HG03064 (cell line): ENCODE data around the gene TPGS2.
"Not testable (repeated sequence)": the region's sequence is repeated elsewhere in the genome, so short reads cannot be mapped to it uniquely, and the experiment has no call there.

Source experiments
- ATAC-seq: cut with Tn5 transposase; IDR thresholded peaks from one replicate; pipeline ENCODE4 v1.9.1; 2021; ENCODE audit warnings: low read depth; ENCODE audit not compliant: unreplicated experiment

Gene TPGS2

DNA sequence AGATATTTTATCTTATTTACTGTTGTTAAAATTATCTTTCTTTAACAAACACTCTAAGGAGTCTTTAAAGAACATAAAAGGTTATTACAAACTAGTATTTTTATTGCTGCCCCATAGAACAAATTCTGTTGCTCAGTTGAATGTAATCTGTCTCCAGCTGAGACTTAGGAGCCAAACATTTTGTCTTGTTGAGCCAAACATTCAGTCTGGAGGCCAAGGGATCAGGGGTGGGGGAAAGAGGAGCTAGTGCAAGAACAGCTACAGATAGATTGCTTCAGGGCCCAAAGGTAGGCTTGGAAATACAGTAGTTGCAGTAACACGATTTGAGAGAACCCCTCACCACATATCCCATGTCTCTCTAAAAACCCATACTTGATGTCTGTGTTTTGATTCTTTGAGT, 51.2 kb downstream of the TPGS2 start:
- ATAC-seq, result no peak

DNA sequence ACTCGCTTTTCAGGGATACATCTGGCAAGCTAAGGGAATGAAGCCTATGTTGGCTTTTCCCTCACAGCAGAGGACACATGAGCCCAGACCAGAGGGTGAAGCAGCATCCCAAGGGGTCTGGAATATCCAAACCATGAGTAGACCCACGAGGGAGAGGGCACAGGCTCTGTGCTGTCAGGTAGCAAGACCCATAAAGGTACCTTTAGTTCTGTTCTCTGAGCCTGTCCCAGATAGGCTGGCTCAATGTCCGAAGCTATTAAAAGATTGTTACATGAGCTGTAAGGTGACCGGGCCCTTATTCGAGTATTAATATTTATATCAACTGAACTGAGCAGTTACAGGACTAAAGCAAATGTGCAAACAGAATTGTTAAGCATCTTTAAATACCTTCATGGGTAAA, 52.2 kb downstream of the TPGS2 start:
- ATAC-seq, result no peak

DNA sequence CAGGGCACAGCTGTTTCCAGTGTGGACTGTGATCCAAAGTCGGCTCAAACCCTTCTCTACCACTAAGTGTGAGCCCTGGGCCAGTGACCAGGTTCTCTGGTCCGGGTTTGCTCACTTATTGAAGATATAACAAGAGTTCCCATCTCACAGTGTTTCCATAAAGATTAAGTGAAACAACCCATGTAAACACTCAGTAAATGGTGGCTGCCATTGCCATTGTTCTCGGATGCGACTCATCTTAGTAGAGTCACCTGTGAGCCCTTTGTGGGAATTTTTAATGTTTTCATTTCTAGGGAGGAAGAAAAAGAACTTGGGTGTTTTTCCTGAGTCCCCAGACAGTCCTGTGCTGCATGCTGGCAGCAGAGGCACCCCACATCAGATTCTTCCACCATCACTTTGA, 53.4 kb downstream of the TPGS2 start:
- ATAC-seq, result no peak

DNA sequence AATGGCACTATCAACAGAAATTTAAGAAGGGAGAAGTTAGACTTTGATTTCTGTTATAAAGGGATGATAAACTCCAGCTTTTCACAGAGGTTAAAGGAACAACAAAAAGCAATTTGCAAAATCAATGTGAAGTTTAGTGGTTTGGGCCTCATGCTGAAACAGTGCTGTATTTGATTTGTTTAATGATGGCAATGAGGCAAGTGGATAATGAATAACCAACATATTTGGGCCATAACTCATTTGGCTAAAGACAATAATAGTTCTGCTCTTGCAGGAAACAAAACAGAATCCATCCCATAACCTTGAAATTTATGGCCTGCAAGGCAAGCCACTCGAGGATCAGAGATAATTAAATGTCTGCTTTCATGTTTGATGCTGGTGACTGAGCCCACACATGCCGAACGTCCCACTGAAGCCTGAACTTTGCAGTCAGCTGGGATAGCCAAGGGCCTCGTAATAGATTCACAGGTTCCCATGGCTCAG, 56.5 kb downstream of the TPGS2 start:
- no peak for ATAC-seq

DNA sequence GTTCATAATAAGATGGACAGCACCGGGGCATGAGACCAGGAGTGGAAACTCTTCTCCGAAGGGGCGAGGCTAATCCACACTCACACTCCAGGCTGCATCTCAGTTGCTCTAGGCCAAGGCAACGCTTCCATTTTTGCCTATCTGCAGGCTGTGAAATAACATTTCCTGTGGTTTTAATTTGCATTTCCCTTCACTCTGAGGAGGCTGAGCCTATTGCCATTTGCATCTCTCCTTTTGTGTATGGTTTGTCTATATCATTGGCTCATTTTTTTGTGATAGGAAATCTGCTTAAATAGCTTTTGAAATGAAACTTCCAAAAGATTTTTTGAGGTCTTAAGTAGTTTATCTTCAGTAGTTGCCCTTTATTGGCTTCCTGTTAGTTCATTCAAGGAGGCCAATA, 57.6 kb downstream of the TPGS2 start:
- ATAC-seq, result no peak

DNA sequence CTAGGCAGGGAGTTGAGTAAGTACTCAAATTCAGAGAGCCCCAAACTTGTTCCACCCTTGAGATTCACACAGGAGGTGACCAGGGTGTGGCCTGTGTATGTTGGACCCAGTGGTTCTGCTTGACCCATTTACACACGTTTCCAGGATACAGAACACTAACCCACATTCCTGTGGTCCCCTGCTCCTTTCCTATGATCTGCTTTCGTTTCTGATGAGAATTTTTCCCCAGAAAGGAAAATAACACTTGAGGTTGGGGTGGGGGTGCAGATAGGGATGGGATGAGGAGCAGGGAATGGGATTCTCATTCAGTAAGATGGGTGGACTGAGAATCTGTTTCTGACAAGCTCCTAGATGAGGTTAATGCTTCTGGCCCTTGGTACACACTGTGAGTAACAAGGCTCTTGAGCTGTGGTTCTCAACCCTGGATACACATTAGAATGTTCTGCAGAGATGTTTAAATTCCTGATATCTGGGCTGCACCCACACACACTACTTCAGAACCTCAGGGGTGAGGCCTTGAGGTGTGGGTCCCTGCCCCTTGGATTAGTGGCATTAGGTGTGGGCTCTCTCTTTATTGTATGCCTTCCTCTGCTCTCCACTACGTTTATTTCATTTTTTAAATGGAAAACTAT, 58.4 kb downstream of the TPGS2 start:
- ATAC-seq, result no peak

DNA sequence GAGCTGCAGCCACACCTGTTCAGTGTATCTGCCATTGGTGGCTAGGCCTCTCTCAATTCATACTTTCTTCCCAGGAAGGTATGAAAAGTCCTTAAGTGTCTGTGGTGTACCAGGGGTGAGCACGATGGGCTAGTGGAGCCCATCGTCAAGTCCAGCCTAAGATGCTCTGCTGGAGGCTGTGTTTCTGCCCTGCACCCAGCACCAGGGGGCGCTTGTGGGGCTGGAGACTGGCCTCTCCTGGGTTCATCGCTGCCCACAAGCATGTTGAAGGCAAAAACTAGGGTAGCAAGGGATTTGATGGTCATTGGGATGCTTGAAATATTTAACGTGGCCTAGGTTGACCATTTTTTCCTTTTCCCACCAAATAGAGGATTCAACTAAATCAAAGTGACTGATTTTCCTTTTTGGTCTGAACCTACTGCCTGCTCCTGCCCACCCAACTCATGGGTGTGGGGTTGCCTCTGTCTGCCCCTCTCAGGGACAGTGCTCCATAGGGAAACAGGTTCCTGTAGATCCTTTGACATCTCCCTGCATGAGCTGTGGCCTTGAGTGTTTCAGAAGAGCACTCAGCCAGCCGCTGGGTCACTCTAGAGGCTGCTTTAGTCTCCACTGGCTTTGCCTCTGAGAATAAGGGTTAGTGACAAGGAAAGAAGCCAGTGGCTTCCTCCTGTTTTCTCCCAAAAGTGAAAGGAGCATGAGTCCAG, 59.0 kb downstream of the TPGS2 start:
- ATAC-seq, result no peak

DNA sequence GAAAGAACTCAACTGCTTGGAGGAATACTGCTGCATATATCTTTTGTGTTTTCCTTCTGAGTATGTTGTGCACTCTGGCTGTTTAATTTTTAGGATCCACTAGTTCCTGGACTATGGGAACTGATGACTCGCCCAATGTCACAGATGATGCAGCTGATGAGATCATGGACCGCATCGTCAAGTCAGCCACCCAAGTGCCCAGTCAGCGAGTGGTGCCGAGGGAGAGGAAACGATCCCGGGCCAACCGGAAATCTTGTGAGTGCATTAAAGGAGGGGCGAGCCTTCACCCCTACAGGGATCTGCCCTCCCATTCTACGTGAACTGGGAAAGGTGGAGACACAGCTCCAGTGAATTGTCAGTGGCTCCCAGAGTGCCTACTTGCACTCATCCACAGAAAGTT, 59.6 kb downstream of the TPGS2 start:
- no peak for ATAC-seq

DNA sequence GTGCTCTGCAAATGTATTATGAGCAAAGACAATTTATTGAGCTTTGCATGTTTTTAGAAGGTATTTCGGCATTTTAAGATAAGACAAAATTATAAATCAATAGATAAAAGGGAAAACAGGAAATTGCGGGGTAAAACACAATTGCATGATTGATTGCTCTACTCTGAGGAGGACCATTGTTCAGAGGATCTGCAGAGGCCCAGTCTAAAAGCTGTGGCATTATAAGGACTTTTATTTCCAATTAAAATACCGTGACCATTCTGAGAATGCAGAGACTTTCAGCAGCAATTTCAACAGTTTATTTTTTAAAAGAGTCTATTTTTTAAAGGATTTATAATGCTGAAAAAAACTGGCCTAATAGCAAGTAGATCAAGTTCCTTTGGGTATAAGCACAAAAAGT, 62.0 kb downstream of the TPGS2 start:
- ATAC-seq, result no peak

DNA sequence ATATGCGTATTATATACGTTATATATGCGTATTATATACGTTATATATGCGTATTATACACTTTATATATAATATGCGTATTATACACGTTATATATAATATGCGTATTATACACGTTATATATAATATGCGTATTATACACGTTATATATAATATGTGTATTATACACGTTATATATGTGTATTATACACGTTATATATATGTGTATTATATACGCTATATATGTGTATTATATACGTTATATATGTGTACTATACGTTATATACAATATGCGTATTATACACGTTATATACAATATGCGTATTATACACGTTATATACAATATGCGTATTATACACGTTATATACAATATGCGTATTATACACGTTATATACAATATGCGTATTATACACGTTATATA, 65.8 kb downstream of the TPGS2 start:
- ATAC-seq, result not testable (repeated sequence)

DNA sequence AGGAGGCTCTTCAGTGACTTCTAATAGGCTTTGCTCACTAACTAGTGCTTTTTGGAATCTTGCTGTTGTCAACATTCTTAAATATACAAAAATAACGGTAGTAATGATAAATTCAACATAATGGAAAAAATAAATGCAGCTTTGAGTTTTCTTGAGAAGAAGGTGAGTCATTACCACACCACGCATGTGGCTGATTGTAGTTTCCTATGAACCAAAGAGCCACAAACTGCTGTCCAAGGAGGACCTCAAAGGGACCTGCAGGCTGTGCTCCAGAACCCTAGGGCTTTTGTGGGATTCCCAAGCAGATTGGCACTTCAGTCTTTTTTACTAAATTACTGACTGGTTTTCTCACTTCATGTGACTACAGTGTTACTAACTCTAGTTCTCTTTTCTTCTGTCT, 66.7 kb downstream of the TPGS2 start:
- no peak for ATAC-seq

DNA sequence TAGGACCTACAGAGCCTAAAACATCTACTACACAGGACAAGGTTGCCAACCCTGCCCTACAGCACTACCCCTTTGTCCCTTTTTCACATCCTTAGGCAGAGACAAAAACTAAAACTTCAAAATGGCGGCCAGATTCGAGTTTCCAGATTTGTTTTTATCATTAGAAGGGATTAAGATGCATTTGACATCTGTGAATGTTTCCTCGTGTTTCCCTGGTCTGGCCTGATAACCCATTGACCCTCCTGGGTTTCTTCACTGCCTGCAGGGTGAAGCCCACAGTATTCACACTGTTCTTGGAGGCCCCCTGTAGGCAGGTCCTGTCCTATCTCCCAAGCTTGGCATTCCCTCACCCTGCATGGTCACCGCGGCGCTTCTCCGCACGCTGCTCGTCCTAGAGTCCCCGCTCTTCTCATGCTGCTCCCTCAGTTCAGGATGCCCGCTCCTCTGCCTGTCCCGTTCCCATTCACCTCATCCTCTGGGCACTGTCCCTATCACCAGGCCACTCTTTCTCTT, 67.6 kb downstream of the TPGS2 start:
- no peak for ATAC-seq

DNA sequence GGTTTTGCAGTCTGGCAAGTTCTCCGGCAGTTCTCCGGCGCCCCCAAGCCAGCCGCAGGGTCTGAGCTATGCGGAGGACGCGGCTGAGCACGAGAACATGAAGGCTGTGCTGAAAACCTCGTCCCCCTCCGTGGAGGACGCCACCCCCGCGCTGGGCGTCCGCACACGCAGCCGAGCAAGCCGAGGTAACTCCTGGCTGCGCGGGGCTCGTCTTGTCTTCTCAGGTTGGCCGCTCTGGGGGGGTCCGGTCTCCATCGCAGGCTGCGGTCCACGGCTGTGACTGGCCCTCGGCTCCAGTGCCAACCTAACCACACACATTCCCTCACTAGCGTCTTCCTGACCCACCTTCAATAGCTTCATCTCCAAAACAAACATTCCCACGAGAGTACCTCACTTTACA, 68.2 kb downstream of the TPGS2 start:
- no peak for ATAC-seq

DNA sequence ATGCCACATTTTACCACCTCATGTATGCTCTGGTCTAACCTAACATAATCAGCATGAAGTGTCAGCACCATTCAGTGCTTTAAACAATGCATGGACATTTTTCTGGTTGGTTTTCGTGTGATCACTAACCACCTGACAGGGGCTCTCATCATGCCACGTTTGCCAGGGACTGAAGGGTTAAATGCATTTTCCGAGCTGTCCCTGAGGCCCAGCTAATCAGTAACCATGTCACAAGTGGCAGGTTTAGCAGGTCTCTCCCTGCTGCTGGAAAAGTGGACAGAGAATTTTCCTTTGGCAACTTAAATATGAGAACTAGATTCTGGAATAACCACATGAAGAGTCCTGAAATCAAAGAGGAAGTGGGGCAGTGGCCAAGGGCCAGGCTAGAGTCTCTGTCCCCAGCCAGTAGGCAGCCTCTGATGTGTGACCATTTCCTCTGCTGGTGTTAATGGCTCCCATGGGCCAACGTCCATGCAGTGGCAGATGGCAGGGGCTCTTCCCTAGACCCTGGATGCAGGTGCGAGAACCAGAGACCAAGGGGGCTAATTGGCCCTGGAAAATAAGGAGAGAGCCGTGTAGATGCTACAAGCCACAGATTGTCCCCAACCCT, 69.5 kb downstream of the TPGS2 start:
- ATAC-seq, result no peak

DNA sequence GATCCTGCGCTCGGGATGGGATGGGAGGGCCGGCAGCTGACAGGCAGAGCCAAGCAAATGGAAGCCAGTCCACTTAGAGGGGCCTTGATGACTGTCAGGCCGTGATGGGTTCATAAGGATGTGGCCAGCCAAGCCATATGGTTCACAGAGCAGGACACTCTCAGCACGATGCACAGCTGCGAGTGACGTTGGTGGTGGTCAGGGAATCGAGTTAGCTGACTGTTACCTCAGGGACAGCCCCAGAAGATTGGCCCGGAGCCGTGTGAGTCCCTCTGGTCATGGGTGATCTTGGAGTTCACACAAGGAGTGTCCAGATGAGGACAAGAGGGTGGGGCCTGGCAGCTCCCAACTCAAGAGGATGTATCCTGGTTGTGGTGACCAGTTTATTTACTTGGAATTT, 70.2 kb downstream of the TPGS2 start:
- ATAC-seq, result no peak

DNA sequence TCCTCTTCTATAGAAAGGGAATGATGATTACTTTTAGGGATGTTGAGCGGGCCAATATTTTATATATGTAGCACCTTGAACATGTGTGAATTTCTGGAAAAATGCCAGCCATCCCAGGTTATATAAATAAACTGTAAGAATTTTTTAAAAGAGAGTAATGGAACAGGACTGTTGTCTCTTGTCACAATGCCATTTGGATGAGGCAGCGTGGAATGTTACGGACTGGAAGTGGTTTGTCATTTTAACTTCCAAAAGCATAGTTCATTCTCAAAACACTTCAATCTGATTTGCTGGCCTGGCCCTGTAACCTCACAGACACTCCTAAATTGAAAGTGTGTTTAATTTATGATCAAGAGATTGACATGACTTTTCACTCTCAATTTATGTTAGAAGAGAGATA, 70.8 kb downstream of the TPGS2 start:
- ATAC-seq, result no peak

DNA sequence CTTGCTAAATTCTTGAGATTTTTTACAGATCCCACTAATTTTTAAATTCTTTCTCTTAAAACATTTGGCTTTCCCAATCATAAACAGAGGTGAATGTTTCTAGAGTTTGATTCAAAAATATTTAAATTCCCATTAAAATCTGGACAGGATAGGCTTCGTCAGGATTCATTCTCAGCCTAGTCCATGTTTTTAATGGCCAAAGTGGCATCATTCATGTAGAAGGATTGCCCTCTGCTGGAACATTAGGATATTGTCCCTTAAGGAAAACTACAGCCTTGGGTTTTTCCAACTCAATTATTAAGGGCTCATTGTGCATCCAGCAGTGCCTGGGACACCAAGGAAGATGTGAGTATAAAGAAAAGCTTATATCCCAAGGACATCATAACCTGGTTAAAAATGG, 71.7 kb downstream of the TPGS2 start:
- ATAC-seq, result no peak

DNA sequence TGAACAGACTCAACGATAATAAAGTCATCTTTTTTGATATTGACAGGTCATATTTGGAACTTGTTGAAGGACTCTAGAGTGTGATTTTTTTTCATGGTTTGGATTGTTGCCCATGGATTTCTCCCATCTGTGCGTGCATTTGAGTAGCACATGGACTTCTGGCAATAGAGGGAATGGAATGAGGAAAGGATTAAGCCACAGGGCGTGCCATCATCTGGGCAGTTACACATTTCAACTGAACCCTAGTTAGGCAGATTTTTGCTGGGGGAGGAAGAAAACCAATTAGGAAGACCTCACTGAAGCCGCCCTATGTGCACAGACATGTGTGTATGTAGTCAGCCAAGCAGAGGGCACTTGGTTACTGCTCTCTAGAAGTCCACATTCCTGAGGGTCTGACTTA, 72.6 kb downstream of the TPGS2 start:
- ATAC-seq, result no peak

DNA sequence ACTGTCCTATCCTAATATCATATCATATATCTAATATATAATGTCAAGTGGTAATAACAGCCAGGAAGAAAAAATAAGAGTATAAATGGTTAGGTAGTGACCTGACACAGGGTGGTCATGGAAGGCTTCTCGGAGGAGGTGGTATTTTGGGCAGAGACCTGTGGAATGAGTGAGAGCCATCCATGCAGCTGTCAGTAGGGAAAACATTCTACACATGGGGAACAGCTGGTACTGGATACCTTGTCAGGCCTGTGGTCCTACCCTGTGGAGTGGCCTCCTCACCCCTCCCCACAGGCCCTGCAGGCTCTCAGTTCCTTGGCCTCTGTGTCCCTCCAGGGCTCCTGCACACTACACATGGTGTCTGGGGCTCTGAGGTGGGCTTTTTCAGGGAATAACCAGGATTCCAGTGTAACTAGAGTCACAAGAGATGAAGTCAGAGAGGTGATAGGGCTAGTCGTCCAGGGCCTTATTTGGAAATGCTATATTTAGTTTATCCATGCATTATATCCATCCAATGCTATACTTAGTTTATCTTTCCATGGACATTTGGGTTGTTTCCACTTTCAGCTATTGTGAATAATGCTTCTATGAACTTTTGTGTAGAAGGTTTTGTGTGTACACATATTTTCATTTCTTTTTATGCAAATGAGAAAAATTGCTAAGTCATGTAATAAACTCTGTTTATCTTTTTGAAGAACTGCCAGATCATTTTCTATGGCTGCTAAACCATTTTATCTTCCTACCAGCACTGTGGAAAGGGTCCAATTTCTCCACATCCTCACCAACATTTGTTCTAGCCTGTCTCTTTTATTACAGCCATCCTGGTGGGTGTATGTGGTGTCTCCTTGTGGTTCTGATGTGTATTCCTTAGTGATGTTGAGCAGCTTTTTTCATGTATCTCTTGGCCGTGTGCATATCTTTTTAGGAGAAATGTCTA, 75.6 kb downstream of the TPGS2 start:
- ATAC-seq, result no peak

DNA sequence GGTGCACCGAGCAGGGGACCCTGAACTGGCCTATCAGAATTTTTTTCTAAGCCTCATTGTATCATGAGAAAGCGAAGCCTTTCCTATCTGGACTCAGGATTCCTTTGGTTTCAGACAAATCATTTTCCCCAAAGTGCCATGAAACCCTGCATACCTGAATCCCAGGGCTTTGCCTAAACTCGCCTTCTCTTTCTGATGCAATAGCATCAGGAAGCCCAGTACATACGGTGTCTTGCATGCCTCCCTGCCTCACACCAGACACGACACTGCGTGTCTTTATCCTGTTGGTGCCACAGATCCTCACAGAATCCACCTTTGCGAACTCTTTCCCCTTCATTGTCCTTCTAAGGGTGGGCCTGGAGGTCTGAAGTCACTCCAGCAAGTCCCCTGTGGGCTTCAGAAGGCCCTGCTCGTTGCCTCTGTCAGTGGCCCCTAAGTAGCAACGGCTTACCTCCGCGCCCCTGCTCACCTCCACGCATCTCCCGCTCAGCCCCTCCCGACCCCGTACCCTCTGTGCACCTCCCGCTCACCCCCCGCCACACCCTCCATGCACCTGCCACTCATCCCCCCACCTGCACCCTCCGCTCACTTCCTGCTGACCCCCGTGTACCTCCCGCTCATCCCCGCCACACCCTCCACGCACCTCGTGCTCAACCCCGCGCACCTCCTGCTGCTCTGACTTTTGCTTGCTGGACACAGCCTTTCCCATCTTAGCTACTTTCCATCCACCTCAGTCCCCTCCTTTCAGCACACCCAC, 83.4 kb downstream of the TPGS2 start:
- ATAC-seq, result no peak
